ENCODE data around the gene PNP. TPM values are rescaled to one million over a fixed set of nuclear protein-coding genes. Genes with fewer than 3 reads are reported as not detected.

Gene PNP
- total and polyA plus RNA-seq, 11 donors, result 4.2 to 38.5 (median 10.5) TPM

DNA sequence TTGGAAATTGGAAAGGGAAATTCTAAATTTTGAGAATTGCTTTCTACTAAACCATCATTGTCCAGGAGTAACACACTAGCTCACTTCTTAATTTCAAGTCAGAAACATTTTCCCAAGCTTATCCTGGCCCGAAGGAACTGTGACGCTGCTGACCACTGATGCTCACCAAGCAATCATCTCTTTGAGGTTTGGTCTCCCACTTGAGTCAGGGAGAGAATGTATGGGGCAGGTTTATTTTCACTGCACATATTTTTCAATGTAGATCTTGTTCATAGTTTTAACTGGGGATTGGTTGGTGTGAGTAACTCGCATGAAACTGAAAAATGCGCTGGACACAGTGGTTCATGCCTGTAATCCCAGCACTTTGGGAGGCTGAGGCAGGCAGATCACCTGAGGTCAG, 23.3 kb downstream of the PNP start:
- H3K4me3 ChIP-seq, result no peak overlapping the region
- no peak for DNase-seq
- no peak overlapping the region for H3K27ac ChIP-seq
- no peaks in the 10 kb centered on the region for H3K36me3 ChIP-seq
- ATAC-seq, result no peak
- peaks cover 0 to 55% (median 6%) of the 10 kb centered on the region in 12 donors for H3K4me1 ChIP-seq
- no peaks in the 10 kb centered on the region for H3K27me3 ChIP-seq
- TF ChIP-seq POLR2A (IDR thresholded peaks at IDR 0.05), result no peak
- TF ChIP-seq, protein P1, sequence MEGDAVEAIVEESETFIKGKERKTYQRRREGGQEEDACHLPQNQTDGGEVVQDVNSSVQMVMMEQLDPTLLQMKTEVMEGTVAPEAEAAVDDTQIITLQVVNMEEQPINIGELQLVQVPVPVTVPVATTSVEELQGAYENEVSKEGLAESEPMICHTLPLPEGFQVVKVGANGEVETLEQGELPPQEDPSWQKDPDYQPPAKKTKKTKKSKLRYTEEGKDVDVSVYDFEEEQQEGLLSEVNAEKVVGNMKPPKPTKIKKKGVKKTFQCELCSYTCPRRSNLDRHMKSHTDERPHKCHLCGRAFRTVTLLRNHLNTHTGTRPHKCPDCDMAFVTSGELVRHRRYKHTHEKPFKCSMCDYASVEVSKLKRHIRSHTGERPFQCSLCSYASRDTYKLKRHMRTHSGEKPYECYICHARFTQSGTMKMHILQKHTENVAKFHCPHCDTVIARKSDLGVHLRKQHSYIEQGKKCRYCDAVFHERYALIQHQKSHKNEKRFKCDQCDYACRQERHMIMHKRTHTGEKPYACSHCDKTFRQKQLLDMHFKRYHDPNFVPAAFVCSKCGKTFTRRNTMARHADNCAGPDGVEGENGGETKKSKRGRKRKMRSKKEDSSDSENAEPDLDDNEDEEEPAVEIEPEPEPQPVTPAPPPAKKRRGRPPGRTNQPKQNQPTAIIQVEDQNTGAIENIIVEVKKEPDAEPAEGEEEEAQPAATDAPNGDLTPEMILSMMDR (IDR thresholded peaks at IDR 0.05), result no peak
- no peaks in the 10 kb centered on the region for H3K9me3 ChIP-seq
- WGBS, 4 donors, result 95 to 98% (median 97%) methylated on average over 4 of the region's 4 CpGs
- intact Hi-C loops (cut with DNase I), result no loop called here

DNA sequence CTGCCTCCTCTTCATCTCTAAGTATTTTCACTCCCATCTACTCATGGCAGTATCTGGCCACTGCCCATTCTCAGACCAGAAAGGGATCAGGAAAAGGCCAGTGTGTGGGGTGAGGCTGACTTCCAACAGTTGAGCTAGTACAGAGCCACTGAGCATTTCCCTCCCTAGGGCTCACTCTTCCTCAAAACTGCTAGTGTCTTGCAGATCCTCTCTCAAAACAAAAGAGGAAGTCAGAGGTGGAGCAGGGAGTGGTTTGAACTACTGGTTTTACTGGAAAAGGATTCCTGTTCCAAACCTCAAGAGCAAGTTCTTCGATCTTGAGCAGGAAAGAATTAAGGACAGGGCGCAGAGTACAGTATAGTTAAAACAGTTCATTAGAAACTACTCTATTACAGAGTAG, 24.4 kb downstream of the PNP start:
- Histone ChIP-seq H3K4me1 (peaks cover 0 to 54% (median 8%) of the 10 kb centered on the region in 12 donors), H3K27me3 (no peaks in the 10 kb centered on the region), H3K27ac (peak overlapping the region in 9 of 12 donors; percentile 15 to 69 (median 42)), H3K9me3 (no peaks in the 10 kb centered on the region), H3K36me3 (no peaks in the 10 kb centered on the region), H3K4me3 (no peak overlapping the region)
- ATAC-seq, result peak in 3 of 4 donors; percentile 75 to 86 (median 85)
- DNase-seq, result peak in 4 of 5 donors; percentile 21 to 46 (median 33)
- TF ChIP-seq, protein P1 (IDR thresholded peaks at IDR 0.05), result no peak
- TF ChIP-seq POLR2A (IDR thresholded peaks at IDR 0.05), result no peak
- intact Hi-C loops (cut with DNase I), result no loop called here
- 27 to 75% (median 55%) methylated on average over 2 of the region's 2 CpGs for WGBS, 4 donors

DNA sequence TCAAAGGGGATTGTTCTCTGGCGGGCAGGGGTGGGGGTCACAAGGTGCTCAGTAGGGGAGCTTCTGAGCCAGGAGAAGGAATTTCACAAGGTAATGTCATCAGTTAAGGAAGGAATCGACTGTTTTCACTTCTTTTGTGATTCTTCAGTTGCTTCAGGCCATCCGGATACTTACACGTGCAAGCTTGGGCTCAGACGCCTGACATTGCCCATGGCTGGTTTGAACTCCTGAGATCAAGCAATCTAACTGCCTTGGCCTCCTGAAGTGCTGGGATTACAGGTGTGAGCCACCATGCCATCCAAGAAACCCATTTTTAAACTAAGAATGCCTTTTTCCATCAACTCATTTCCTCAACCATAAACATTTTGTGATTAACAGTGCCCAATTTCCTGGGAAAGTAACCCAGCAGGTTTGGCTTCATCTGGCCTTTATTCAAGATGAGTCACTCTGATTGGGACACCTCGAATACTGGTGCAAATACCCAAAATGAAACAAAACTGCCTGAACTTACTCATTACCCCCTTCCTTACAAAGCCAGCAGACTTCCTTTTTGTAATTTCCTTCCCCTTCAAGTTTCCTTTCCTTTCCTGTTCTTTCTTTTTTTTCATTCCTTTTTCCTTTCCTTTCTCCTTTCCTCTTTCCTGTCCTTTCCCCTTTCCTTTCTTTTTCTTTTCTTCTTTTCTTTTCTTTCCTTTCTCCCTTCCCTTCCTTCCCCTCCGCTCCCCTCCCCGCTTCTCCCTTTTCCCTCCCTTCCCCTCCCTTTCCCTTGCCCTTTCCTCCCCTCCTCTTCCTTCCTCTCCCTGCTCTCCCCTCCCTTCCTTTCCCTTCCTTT, 25.9 kb downstream of the PNP start:
- intact Hi-C loops (cut with DNase I), result no loop called here
- Histone ChIP-seq H3K4me1 (peaks cover 0 to 49% (median 9%) of the 10 kb centered on the region in 12 donors), H3K9me3 (no peaks in the 10 kb centered on the region), H3K36me3 (no peaks in the 10 kb centered on the region), H3K27ac (peak overlapping the region in 3 of 12 donors; percentile 13 to 59 (median 40)), H3K27me3 (no peaks in the 10 kb centered on the region), H3K4me3 (no peak overlapping the region)
- ATAC-seq (no peak), DNase-seq (no peak)
- TF ChIP-seq POLR2A (IDR thresholded peaks at IDR 0.05), result no peak
- TF ChIP-seq, protein P1 (IDR thresholded peaks at IDR 0.05), result no peak
- WGBS, 4 donors, result 76 to 83% (median 79%) methylated on average over 8 of the region's 8 CpGs

DNA sequence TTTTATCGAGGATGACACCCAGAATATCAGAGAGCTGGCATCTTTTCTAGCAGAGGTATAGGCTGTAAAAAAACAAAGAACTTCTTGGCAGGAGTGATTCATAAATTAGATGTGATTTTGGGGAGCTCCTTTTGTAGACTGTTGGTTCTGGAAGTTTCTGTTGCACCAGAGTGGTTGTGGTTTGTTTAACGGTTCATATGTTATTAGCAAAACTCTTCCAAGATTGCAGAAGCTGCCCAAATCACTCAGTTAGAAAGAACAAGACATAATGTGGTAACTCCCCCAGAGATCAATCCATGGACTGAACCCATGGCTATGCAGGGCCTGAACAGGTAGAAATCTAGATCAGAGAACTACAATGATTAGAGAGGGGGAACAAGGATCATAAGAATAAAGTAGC, 29.4 kb downstream of the PNP start:
- no peak for TF ChIP-seq POLR2A (IDR thresholded peaks at IDR 0.05)
- TF ChIP-seq, protein P1 (IDR thresholded peaks at IDR 0.05), result no peak
- H3K4me1 ChIP-seq, result peaks cover 0 to 37% (median 4%) of the 10 kb centered on the region in 12 donors
- no peak for DNase-seq
- H3K9me3 ChIP-seq, result no peaks in the 10 kb centered on the region
- intact Hi-C loops (cut with DNase I), result no loop called here
- ATAC-seq, result no peak
- H3K36me3 ChIP-seq, result no peaks in the 10 kb centered on the region
- 77 to 82% (median 81%) methylated on average over 2 of the region's 2 CpGs for WGBS, 4 donors
- peak overlapping the region; percentile 59 to 87 (median 70) for H3K27ac ChIP-seq
- H3K27me3 ChIP-seq, result no peaks in the 10 kb centered on the region
- H3K4me3 ChIP-seq, result no peak overlapping the region
